IPS-18c (cell line): ENCODE results near the gene EVC.

Experiments used
- H3K4me3 ChIP-seq: 2 replicates; pipeline ENCODE4 v1.7.0; 2013; ENCODE audit warnings: low read depth, mild to moderate bottlenecking, low read length, moderate library complexity; ENCODE audit not compliant: insufficient read depth
- H3K9me3 ChIP-seq: one replicate; pipeline ENCODE4 v1.6.1; 2013; ENCODE audit warnings: mild to moderate bottlenecking, low read length, moderate library complexity; ENCODE audit not compliant: control insufficient read depth, insufficient read depth

The EVC gene

GRCh38 chr4:5788144-5788543, 77.1 kb downstream of the EVC start:
- Histone ChIP-seq H3K4me3 (no peak overlapping the region), H3K9me3 (peaks cover 6% of the 10 kb centered on the region)

- H3K9me3 ChIP-seq, result peaks cover 6% of the 10 kb centered on the region
- H3K4me3 ChIP-seq, result no peak overlapping the region
These were observed 78.1 kb downstream of the EVC start for GRCh38 chr4:5789141-5789540.

GRCh38 chr4:5790546-5790857, 79.5 kb downstream of the EVC start:
- H3K4me3 ChIP-seq, result no peak overlapping the region
- peaks cover 6% of the 10 kb centered on the region for H3K9me3 ChIP-seq

- no peak overlapping the region for H3K4me3 ChIP-seq
- peaks cover 6% of the 10 kb centered on the region for H3K9me3 ChIP-seq
These were observed 80.7 kb downstream of the EVC start for GRCh38 chr4:5791654-5792053.

- Histone ChIP-seq H3K4me3 (no peak overlapping the region), H3K9me3 (no peaks in the 10 kb centered on the region)
These were observed 82.5 kb downstream of the EVC start for GRCh38 chr4:5793514-5793913.

- Histone ChIP-seq H3K9me3 (no peaks in the 10 kb centered on the region), H3K4me3 (no peak overlapping the region)
These were observed 84.6 kb downstream of the EVC start for GRCh38 chr4:5795580-5795979.

- H3K4me3 ChIP-seq, result no peak overlapping the region
- H3K9me3 ChIP-seq, result no peaks in the 10 kb centered on the region
These were observed 86.0 kb downstream of the EVC start for GRCh38 chr4:5796976-5797375.

GRCh38 chr4:5797866-5798265, 86.9 kb downstream of the EVC start:
- Histone ChIP-seq H3K9me3 (no peaks in the 10 kb centered on the region), H3K4me3 (no peak overlapping the region)

GRCh38 chr4:5798462-5798861, 87.5 kb downstream of the EVC start:
- H3K4me3 ChIP-seq, result no peak overlapping the region
- no peaks in the 10 kb centered on the region for H3K9me3 ChIP-seq

GRCh38 chr4:5798946-5799345, 87.9 kb downstream of the EVC start:
- H3K9me3 ChIP-seq, result no peaks in the 10 kb centered on the region
- no peak overlapping the region for H3K4me3 ChIP-seq

- Histone ChIP-seq H3K9me3 (no peaks in the 10 kb centered on the region), H3K4me3 (no peak overlapping the region)
These were observed 88.4 kb downstream of the EVC start for GRCh38 chr4:5799406-5799805.

GRCh38 chr4:5800496-5800895, 89.5 kb downstream of the EVC start:
- H3K4me3 ChIP-seq, result no peak overlapping the region

GRCh38 chr4:5801696-5802095, 90.7 kb downstream of the EVC start:
- no peaks in the 10 kb centered on the region for H3K9me3 ChIP-seq

More at GRCh38 chr4:5800496-5800895, 89.5 kb downstream of the EVC start:
- H3K9me3 ChIP-seq, result no peaks in the 10 kb centered on the region

GRCh38 chr4:5802565-5802964, 91.6 kb downstream of the EVC start:
- Histone ChIP-seq H3K9me3 (no peaks in the 10 kb centered on the region), H3K4me3 (no peak overlapping the region)

More at GRCh38 chr4:5801696-5802095, 90.7 kb downstream of the EVC start:
- no peak overlapping the region for H3K4me3 ChIP-seq

- H3K4me3 ChIP-seq, result no peak overlapping the region
- H3K9me3 ChIP-seq, result peaks cover 3% of the 10 kb centered on the region
These were observed 93.7 kb downstream of the EVC start for GRCh38 chr4:5804656-5805055.

- no peak overlapping the region for H3K4me3 ChIP-seq
- H3K9me3 ChIP-seq, result peaks cover 8% of the 10 kb centered on the region
These were observed 94.3 kb downstream of the EVC start for GRCh38 chr4:5805270-5805669.

- H3K9me3 ChIP-seq, result peaks cover 8% of the 10 kb centered on the region
- H3K4me3 ChIP-seq, result no peak overlapping the region
These were observed 97.2 kb downstream of the EVC start for GRCh38 chr4:5808081-5808741.

GRCh38 chr4:5809216-5809776, 98.3 kb downstream of the EVC start:
- no peak overlapping the region for H3K4me3 ChIP-seq
- H3K9me3 ChIP-seq, result peaks cover 8% of the 10 kb centered on the region

GRCh38 chr4:5810151-5810550, 99.2 kb downstream of the EVC start:
- H3K9me3 ChIP-seq, result peaks cover 8% of the 10 kb centered on the region

More at GRCh38 chr4:5810151-5810550, 99.2 kb downstream of the EVC start:
- H3K4me3 ChIP-seq, result no peak overlapping the region
